Activated CD4-positive, alpha-beta T cell treated with anti-CD3 and anti-CD28 coated beads, Interleukin-2, amount 50 U/mL, for 24 hours (primary cell): ENCODE results near the gene FHIT.

Experiments used
- DNase-seq, 2 donors: peaks; one replicate each; pipeline ENCODE4 v3.0.0-alpha.2; 2020; ENCODE audit warnings: low read depth in 1 of 2, low spot score in 1 of 2

FHIT gene

GRCh38 chr3:61172684-61173083 is 78.6 kb downstream of the FHIT start:
- DNase-seq, result no peak

DNA sequence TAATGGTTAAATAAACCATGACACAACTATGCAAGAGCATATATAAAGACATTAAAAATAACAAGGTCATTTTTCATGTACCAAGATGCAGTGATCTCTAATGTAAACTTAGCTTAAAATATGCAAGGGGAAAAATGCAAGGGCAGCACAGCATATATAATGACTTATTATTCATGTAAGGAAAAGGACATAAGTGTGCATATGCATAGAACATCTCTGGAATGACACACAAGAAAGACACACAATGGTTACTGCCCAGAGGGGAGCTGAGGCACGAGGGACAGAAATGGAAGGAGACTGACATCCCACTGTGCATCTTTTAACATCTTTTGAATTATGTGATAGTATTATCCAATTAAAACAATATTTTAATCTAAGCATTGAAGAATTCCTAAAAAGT is 79.0 kb downstream of the FHIT start:
- DNase-seq, result no peak

DNA sequence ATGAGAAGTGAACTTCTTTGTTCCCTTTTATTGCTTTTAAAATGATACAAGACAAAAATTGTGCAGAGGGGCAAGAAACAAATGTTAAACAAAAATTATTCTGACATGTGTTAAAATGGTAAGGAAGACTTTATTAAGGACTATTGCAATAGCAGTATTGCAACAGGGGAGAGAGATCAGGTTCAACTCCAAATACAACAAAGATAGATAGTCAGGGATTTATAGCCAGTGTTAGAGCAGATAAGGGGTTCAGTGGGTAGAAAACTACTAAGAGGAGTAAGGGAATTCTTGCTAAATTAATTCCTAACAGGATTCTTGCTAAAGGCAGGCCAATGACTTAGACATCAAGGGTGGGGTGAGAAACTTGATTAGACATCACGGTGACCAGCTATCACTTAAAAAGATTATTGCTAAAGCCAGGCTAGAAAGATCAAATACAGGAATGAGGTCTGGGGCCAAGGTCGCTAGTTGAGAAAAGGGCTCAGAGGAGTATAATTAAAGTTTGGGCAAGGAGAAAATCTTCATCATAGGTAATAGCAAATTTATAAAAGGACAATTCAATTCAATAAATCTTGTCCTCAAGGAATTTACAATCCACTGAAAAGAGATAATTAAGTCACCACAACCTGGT is 81.5 kb downstream of the FHIT start:
- DNase-seq, result no peak

DNA sequence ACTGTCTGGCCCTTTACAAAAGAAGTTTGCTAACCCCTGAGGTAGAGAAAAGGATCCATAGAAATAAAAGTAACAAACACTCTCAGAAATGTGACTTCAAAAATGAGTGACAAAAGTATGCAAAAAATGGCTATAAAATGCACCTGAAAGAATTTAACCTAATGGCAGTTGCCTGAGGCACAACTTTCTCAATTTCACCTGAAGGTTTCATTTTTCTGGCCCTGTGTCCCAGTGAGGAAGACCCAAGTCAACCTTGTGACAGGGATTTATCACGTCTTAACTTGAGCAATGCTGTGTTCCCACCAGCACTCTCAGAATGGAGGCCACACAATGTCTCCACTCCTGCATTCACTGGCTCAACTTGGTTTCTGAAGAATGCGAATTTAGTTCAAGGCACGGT is 83.0 kb downstream of the FHIT start:
- no peak for DNase-seq

- no peak for DNase-seq
These were observed 88.3 kb downstream of the FHIT start for GRCh38 chr3:61162965-61163364.

GRCh38 chr3:61158667-61159066 is 92.6 kb downstream of the FHIT start:
- DNase-seq, result no peak

DNA sequence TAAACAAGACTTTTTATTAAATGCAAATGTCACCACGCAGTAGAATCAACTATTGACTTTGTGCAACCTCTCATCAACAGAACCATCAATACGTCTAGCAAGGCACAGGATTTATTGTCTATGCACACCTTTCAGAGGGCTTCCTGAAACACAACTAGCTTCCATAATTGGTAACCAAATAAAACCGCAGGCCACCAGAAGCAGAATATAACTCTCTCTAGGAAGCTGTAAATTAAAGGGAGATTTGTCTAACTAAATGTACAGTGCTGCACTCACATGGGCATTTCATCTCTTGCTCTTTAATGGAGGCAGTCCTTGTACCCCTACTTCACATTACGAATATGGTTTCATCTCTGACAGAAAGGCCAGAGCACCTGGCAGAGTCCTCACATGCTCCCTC is 93.0 kb downstream of the FHIT start:
- DNase-seq, result no peak

- no peak for DNase-seq
These were observed 93.8 kb downstream of the FHIT start for GRCh38 chr3:61157414-61157813.

DNA sequence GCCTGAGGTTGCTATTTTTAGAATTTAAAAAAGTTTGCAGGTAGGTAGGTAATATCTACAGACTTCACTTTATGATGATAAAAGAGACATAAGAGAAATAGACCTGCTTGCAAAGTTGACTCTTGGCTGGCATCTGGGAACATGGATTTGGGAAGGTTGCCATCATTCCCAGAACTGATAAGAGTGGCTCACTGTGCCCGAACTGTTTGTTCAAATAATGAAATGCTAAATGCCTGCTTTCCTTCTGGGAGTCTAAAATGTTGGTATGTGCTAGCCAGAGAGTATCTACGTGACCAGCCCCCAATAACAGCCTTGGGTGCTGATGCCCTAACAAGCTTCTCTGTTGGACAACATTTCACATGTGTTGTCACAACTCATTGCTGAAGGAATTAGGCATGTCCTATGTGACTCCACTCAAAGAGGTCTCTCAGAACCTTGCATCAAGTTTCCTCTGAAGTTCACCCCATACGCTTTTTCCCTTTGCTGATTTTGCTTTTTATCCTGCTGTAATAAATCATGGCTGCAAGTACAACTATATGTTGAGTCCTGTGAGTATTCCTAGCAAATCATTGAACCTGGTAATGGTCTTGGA is 95.5 kb downstream of the FHIT start:
- DNase-seq, result no peak

GRCh38 chr3:61154457-61155198 is 96.6 kb downstream of the FHIT start:
- no peak for DNase-seq

DNA sequence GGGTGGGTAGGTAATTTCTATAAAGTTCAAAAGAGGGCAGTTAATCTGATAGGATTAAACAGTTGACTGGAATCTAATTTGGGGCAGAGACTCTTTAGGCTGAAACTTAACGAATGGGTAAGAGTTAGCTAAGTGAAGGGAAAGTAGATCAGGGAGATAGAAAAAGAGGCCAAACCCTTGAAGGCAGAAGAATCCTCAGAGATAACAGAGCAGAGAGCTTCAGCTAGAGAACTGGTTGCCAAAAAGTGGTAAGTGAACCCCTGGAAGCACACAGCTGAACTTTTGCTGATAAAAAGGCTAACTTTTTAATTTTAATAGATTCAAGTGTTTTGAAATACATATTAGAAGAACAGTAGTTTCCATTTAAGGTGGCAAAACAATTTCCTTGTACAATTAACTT is 99.2 kb downstream of the FHIT start:
- no peak for DNase-seq

- DNase-seq, result no peak
These were observed 102.0 kb downstream of the FHIT start for GRCh38 chr3:61149236-61149635.

GRCh38 chr3:61146010-61146890 is 105.0 kb downstream of the FHIT start:
- DNase-seq, result no peak

DNA sequence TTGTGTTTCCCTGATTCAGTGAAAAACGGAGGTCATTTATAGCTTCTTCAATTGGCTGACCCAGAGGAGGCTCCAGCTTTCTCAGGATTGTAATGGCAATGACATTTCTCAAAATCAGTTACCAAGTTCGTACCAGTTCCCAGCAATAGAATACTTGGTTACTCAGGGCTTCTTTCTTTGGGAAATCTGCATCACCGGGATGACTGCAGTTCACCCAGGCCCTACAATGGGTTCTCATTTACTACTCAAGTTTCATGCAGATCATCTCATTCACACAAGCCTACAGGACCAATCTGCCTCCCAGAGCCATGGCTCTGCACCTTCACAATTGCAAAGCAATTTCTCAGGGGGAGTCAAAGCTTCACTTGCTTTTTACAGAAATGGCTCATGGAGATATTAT is 109.6 kb downstream of the FHIT start:
- no peak for DNase-seq

- DNase-seq, result no peak
These were observed 110.0 kb downstream of the FHIT start for GRCh38 chr3:61141227-61141626.

DNA sequence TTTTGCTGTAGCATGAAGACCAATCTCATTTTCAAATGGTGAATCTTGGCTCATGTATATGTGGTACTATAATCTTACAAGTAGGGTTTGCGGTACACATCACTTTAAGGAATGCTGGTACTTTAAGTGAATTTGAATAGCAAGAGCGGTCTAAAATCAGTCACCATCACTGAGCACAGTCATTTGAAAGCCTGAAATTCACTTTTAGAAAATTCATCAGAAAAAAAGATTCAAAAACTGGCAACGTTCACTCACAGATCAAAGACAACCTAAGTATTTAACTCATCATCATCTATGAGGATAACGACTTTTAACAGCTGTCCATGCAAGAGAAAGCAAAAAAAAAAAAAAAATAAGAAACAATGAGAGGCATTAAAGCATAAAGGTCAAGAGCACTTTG is 111.6 kb downstream of the FHIT start:
- no peak for DNase-seq

DNA sequence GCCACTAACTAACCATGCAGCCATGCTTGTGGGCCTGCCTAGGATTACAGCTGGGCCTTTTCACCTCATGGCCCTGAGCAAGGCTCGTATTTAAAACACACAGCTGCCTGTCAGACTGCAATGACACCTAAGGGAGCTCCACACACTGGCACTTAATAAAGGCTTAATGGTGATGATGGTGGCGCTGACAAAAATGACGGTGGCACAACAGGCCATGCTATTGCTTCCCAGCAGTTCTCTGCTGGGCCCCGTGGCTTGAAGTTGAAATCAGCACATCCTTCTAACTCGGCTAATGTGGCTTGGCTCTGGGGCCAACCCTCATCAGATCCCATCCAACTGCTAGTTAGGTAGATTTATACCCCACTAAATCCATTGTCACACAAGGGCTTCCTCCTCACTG is 112.9 kb downstream of the FHIT start:
- no peak for DNase-seq

DNA sequence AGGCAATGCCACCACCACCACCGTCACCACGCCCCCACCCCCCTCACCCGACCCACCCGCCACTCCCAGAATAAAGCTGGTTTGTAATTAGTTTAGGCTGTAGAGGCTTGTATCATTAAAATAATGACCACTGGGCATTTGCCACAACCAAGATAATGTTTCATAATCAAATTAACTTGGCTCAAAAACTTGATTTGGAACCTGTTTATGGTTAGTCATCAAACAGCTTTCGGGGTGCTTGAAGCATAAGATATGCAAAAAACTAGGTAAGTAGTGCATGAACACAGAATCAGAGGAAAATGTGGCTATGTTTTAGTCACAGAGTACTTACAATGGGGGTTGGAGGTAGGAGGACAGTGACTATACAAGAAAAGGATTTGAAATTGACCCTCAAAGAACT is 115.1 kb downstream of the FHIT start:
- no peak for DNase-seq

- DNase-seq, result no peak
These were observed 116.7 kb downstream of the FHIT start for GRCh38 chr3:61134532-61134931.

DNA sequence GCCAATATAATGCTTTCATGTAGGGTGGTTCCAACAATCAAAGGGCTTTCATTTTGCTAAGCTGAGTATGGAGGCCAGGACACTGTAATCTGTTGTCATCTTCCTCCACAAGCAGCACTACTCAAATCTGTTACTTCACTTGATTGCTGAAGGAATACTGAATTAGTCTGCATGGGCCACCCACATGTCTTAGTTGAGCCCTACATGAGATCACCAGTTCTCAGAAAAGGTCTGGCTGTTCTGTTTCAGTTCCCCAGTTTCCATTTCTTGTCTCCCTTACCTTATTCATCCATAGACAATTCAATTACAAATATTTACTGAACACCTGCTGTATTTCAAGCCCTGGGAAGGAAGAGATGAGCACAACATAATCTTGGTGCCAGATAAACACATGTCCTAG is 119.2 kb downstream of the FHIT start:
- DNase-seq, result no peak

DNA sequence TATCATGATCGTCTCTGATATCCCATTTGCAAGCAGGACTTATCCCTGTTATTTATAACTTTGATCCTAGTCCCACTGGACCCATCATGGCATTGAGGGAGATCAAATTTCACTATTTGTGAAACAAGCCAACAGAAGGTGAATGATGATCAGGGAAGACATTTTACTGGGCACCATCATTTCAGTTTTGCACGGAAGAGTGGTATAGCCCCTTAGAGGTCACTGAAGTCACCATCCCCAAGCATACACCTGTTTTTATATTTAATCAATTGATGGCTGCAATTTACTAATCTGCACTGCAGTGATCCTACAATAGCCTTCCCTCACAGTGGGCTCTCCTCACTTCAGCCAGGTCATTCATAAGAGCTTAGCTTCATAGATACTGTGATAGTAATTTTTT is 132.4 kb downstream of the FHIT start:
- DNase-seq, result no peak
